ENCODE measurements around the gene CCDC138. TPM values are rescaled to one million over a fixed set of nuclear protein-coding genes. Genes with fewer than 3 reads are reported as not detected.

The CCDC138 gene
- total RNA-seq, 4 donors from 2014 or later = 3.7 to 5.5 (median 4.4) TPM; not detected in 1

GRCh38 chr2:108925286-108925685 lies 138.7 kb downstream of the CCDC138 start:
- 84% methylated on average over 6 of the region's 6 CpGs; no CpG with 5 or more reads in 1 of the 2 donors for WGBS, 2 donors (ENCODE audit: low coverage in 1 of 2)

GRCh38 chr2:108925735-108926134 lies 139.2 kb downstream of the CCDC138 start:
- WGBS, 2 donors (ENCODE audit: low coverage in 1 of 2) = 82 to 100% methylated on average over 2 to 8 of the region's 8 CpGs
- in situ Hi-C loops (cut with MboI; ENCODE audit: low pct_ligation_motif_present in 1 of 4, low pct_unique_long_range_greater_than_20kb in 1 of 4, low sequenced_read_pairs in 3 of 4) (no loop called here), intact Hi-C loops (cut with DNase I; ENCODE audit: low total_unique reads) (no loop called here)
- no peaks in the 10 kb centered on the region for H3K36me3 ChIP-seq
- no peak for TF ChIP-seq POLR2A (IDR thresholded peaks at IDR 0.05)
- no peak for TF ChIP-seq EP300 (IDR thresholded peaks at IDR 0.05; ENCODE audit: low read depth)
- TF ChIP-seq CTCF (IDR thresholded peaks at IDR 0.05) = no peak
- TF ChIP-seq POLR2AphosphoS5 (IDR thresholded peaks at IDR 0.05) = no peak
- H3K4me3 ChIP-seq = no peak overlapping the region
- DNase-seq = no peak
- H3K27me3 ChIP-seq = no peaks in the 10 kb centered on the region
- no peak overlapping the region for H3K27ac ChIP-seq
- peaks cover 0 to 13% (median 7%) of the 10 kb centered on the region in 4 donors for H3K4me1 ChIP-seq
- no peaks in the 10 kb centered on the region for H3K9me3 ChIP-seq

More at GRCh38 chr2:108925286-108925685, 138.7 kb downstream of the CCDC138 start:
- peaks cover 0 to 13% (median 7%) of the 10 kb centered on the region in 4 donors for H3K4me1 ChIP-seq
- no peak overlapping the region for H3K27ac ChIP-seq
- intact Hi-C loops (cut with DNase I; ENCODE audit: low total_unique reads) (no loop called here), in situ Hi-C loops (cut with MboI; ENCODE audit: low pct_ligation_motif_present in 1 of 4, low pct_unique_long_range_greater_than_20kb in 1 of 4, low sequenced_read_pairs in 3 of 4) (no loop called here)
- DNase-seq = no peak
- no peaks in the 10 kb centered on the region for H3K27me3 ChIP-seq
- H3K4me3 ChIP-seq = no peak overlapping the region
- H3K9me3 ChIP-seq = no peaks in the 10 kb centered on the region
- TF ChIP-seq CTCF (IDR thresholded peaks at IDR 0.05) = no peak
- TF ChIP-seq POLR2A (IDR thresholded peaks at IDR 0.05) = no peak
- TF ChIP-seq EP300 (IDR thresholded peaks at IDR 0.05; ENCODE audit: low read depth) = no peak
- TF ChIP-seq POLR2AphosphoS5 (IDR thresholded peaks at IDR 0.05) = no peak
- no peaks in the 10 kb centered on the region for H3K36me3 ChIP-seq

Small RNA genes lying within 50 kb of the gene (small RNA-seq; reads per million reads assigned to genes)
- 0 reads per million in 4 donors for gene AC073415.1

Other genes starting within 250 kb of the CCDC138 start
- gene RANBP2, start 67.3 kb upstream of the CCDC138 start, total RNA-seq = 10 to 100 TPM; 24.7 to 64.5 (median 52.5) TPM
- under 1 TPM in 2 of 4 donors, not detected in 2; 0.14 to 0.64 TPM for gene EDAR, start 202.4 kb downstream of the CCDC138 start, total RNA-seq

Data from transverse colon (tissue), 4 donors.